Measurements from ENCODE around the gene CKS1B.

Gene CKS1B

GRCh38 chr1:154945962-154946850, 28.3 kb upstream of the CKS1B start:
- DNase-seq: no peak

DNA sequence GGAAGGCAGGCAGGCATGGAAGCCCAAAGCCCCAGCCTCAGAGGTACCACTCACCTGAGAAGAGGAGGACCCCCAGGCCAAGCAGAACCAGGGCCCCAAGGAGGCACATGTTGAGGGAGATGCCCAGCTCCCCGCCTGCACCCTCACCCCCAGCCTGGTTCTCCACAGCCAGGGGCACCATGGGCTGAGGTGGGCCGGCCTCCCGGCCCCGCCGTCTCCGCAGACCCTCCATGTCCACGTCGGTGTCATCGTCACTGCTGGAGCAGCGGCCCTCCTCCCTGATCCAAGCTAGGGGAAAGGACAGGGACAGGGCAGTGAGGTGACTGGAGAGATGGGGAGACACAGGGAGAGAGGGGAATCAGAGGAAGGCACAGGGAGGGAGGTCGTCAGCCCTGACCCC, 26.4 kb upstream of the CKS1B start:
- DNase-seq: no peak

DNA sequence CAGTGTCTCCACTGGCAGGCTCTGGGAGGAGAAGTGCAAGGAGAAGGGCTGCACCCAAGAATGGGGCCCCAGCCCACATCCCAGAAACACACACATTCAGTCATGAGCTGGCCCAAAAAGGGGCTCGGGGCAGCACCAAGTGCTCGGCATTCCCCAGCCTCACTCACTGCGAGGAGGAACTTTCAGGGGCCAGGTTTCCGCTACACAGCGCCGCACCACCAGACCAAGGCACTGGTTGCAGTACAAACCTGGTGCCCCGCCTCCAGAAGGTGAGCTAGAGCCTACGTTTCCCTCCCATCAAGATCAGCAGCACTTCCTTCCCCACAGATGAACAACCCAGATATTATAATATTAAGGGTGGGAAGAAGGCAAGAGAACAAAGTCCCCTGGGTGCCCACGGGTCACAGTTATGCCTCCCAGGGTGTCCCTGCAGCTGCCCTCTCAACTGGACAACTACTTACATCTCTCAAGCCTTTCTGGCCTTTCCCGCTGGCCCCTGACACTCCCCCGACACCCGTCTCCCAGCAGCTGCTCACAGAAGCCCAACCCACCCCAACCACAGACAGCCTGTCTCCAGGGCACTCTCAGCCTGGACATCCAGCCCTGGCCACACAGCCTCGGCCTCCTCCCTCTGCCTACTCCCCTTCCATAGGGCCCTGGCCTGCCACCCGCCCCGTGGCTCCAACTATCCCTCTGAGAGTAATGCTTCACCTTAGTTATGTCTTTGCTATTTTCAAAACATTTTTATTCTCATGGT, 22.4 kb upstream of the CKS1B start:
- no peak for DNase-seq

DNA sequence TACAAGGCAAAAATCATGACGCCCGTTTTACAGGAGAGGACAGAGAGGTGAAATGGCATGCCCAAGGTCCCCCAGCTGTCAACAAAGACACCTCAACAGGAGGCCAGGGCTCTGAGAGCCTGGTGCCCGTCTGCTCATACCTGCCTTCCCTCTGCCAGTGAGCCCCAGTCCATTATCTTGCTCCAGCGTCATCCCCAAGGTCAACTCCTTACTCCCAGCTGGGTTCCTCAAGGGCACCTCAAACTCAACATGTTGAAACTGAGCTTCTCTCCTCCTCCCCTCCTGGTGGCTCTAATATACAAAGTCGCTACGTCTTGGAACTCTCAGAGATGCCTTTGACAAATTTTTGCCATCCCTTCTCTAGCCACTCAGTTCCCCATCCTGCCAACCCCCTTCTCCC, 21.8 kb upstream of the CKS1B start:
- DNase-seq: no peak

- DNase-seq: no peak
Observed at GRCh38 chr1:154953611-154954038, 20.9 kb upstream of the CKS1B start.

- DNase-seq: no peak
Observed at GRCh38 chr1:154954541-154954940, 19.9 kb upstream of the CKS1B start.

GRCh38 chr1:154955039-154955717, 19.3 kb upstream of the CKS1B start:
- DNase-seq: peak; percentile 23

- DNase-seq: peak; percentile 76
Observed at GRCh38 chr1:154955718-154956543, 18.6 kb upstream of the CKS1B start, which contains the start of gene PBXIP1. PBXIP1 (minus strand) TSS chr1:154956099; CDS start chr1:154953721, 2,378 bp downstream.

- DNase-seq: no peak
Observed at GRCh38 chr1:154956544-154956941, 17.9 kb upstream of the CKS1B start.

- DNase-seq: no peak
Observed at GRCh38 chr1:154957091-154957657, 17.3 kb upstream of the CKS1B start.

GRCh38 chr1:154958036-154958435, 16.4 kb upstream of the CKS1B start:
- DNase-seq: no peak

- no peak for DNase-seq
Observed at GRCh38 chr1:154958681-154959425, 15.6 kb upstream of the CKS1B start.

DNA sequence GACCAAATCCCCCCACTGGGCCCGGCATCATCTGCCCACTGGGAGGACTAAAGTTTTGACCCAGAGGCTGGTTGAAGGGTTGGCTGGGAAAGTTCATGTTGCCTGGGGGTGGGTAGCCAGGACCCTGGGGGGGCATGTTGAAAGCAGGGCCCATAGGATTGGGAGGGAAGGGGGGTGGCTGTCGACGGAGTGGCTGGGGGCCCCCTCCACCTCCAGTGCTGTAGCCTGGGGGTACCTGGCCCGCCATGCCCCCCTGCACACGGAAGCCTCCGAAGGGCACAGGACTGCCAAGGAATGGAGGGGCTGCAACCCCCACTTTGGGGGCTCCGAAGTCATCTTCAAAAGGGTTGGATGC, 15.1 kb upstream of the CKS1B start:
- DNase-seq: no peak

GRCh38 chr1:154960446-154961136, 13.9 kb upstream of the CKS1B start:
- no peak for DNase-seq

GRCh38 chr1:154961207-154962155, 13.0 kb upstream of the CKS1B start, which contains the start of gene PYGO2:
PYGO2 (minus strand) TSS chr1:154961782; CDS start chr1:154961576, 206 bp downstream.
- DNase-seq: peak; percentile 64

- no peak for DNase-seq
Observed at GRCh38 chr1:154962156-154962749, 12.2 kb upstream of the CKS1B start.

GRCh38 chr1:154962795-154963330, 11.6 kb upstream of the CKS1B start:
- DNase-seq: no peak

- DNase-seq: no peak
Observed at GRCh38 chr1:154963643-154964042, 10.8 kb upstream of the CKS1B start.

DNA sequence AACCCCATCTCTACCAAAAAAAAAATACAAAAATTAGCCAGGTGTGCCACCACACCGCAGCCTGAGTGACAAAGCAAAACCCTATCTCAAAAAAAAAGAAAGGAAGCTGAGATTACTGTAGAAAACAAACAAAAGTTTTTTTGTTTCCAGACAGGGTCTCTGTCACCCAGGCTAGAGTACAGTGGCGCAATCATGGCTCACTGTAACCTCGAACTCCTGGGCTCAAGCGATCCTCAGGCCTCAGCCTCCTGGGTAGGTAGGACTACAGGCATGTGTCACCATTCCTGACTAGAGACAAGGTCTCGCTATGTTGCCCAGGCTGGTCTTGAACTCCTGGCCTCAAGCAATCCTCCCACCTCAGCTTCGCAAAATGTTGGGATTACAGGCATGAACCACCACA, 10.1 kb upstream of the CKS1B start:
- no peak for DNase-seq

Data from T1000 (cell line).